ENCODE measurements around the gene GBE1. TPM values are rescaled to one million over a fixed set of nuclear protein-coding genes. Genes with fewer than 3 reads are reported as not detected.
A peak's percentile ranks its signal among the peaks of the same experiment; 100 is the strongest.
"Not testable (repeated sequence)": the region's sequence is repeated elsewhere in the genome, so short reads cannot be mapped to it uniquely, and the experiment has no call there.

Gene GBE1
- total RNA-seq, 2 experiments from 2014 or later = 18.0 to 21.4 TPM

DNA sequence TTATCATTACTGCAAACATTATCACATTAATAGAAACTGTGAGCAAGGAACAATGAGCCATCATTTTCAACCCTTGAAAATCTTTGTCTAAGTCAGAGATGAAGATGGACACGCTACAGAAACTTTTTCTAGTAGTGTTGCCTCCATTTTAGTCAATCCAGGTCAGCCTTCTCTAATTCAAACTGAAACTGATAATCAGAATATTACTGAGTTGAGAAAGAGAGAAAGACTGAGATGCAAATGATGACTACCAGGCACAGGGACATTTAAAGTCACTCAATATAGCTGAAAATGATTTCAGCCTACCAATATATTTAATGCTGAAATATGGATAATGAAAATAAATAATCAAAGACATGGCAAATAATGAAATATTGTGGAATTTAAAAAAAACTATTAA is 261.4 kb downstream of the GBE1 start:
- no peaks in the 10 kb centered on the region for H3K4me1 Mint-ChIP-seq
- no peaks in the 10 kb centered on the region for H3K27me3 Mint-ChIP-seq
- H3K4me3 Mint-ChIP-seq = no peak overlapping the region
- no peaks in the 10 kb centered on the region for H3K9me3 Mint-ChIP-seq (ENCODE audit: low read depth)
- ATAC-seq (no peak), DNase-seq (no peak)
- H3K27ac Mint-ChIP-seq = no peak overlapping the region
- CTCF ChIA-PET = no interaction called here
- H3K36me3 Mint-ChIP-seq = peaks cover 3% of the 10 kb centered on the region

- DNase-seq (no peak), ATAC-seq (no peak)
- Mint-ChIP-seq H3K4me3 (no peak overlapping the region), H3K27ac (no peak overlapping the region), H3K4me1 (no peaks in the 10 kb centered on the region), H3K36me3 (no peaks in the 10 kb centered on the region), H3K27me3 (no peaks in the 10 kb centered on the region), H3K9me3 (ENCODE audit: low read depth) (no peaks in the 10 kb centered on the region)
- CTCF ChIA-PET = no interaction called here
These were observed 263.7 kb downstream of the GBE1 start for GRCh38 chr3:81497572-81498251.

GRCh38 chr3:81496407-81497104 is 264.9 kb downstream of the GBE1 start:
- H3K4me1 Mint-ChIP-seq = no peaks in the 10 kb centered on the region
- H3K36me3 Mint-ChIP-seq = no peaks in the 10 kb centered on the region
- ATAC-seq (no peak), DNase-seq (no peak)
- CTCF ChIA-PET = no interaction called here
- no peak overlapping the region for H3K27ac Mint-ChIP-seq
- H3K9me3 Mint-ChIP-seq (ENCODE audit: low read depth) = no peaks in the 10 kb centered on the region
- no peak overlapping the region for H3K4me3 Mint-ChIP-seq
- no peaks in the 10 kb centered on the region for H3K27me3 Mint-ChIP-seq

DNA sequence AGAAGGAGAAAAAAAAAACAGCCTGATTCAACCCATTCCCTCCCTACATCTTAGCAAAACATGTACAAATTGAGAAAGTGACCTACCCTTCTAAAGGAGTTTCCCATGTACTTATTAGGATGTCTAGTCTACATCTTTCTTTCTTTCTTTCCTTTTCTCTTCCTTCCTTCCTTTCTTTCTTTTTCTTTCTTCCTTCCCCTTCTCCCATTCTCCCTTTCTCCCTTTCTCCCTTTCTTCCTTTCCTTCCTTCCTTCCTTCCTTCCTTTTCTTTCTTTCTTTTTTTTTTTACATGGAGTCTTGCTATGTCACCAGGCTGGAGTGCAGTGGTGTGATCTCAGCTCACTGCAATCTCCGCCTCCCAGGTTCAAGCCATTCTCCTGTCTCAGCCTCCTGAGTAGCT is 269.0 kb downstream of the GBE1 start:
- CTCF ChIA-PET = interaction anchor here (2.5 kb wide), 1 partner anchor 10 kb away, joined by 8 read pairs; no protein-coding TSS in a partner anchor

DNA sequence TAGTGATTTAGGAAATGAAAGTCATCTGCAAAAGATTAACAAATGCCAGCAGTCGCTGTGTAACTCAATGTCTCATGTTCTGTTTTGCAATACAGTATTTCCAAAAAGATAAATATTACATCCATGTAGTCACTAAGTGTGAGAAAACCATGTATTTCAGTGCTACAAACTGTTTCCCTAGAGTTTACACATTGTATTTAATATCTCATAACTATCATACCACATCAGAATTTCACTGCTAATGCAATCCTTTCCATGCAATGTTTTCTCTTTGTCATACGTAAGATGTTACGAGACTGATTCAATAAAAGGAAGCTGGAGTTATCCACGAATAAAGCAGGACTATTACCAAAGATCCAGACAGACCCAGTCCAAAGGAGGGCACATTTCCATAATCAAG is 269.4 kb downstream of the GBE1 start:
- Mint-ChIP-seq H3K9me3 (ENCODE audit: low read depth) (no peaks in the 10 kb centered on the region), H3K36me3 (no peaks in the 10 kb centered on the region), H3K4me3 (no peak overlapping the region), H3K27me3 (no peaks in the 10 kb centered on the region), H3K27ac (no peak overlapping the region), H3K4me1 (no peaks in the 10 kb centered on the region)
- DNase-seq (no peak), ATAC-seq (no peak)
- CTCF ChIA-PET = interaction anchor here (2.5 kb wide), 1 partner anchor 10 kb away, joined by 8 read pairs; no protein-coding TSS in a partner anchor

More for the DNA sequence above, 269.0 kb downstream of the GBE1 start:
- H3K4me1 Mint-ChIP-seq; H3K4me3 Mint-ChIP-seq; H3K36me3 Mint-ChIP-seq; DNase-seq; H3K27me3 Mint-ChIP-seq; H3K27ac Mint-ChIP-seq; H3K9me3 Mint-ChIP-seq (ENCODE audit: low read depth); ATAC-seq: not testable (repeated sequence)

DNA sequence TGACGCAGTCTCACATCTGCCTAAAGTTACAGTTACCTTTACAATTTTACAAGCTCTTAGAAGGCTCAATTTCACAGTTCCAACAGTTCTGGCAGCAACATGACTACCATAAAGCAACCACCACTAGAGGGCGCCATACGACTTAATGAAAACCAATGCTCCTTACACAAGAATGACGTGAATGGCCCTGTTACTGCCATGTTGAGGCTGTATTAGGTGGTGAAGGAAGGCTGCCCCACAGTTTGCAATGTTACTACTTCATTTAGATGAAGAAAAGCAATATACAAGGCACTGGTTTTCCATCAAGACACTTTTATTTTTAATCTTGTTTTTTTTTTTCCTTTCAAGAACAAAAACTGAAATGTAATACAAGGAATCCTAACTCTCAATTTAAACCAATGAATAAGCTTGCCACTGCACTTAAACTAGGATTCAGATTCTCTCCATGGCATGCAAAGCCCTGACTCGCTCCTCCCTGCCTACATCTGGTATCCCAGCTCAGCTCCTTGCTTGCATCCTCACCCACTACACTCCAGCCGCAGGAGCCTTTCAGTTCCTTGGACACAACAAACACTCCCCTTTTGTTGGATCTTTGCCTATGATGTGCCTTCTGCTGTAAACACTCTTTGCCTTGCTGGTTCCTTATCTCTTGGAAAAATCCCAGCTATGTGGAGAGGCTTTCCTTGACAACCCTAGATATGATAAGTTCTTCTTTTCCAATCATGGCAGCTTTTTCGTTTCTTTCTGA is 270.7 kb downstream of the GBE1 start:
- CTCF ChIA-PET = interaction anchor here (0.7 to 2.5 kb wide), 11 partner anchors 11 to 641 kb away, joined by 3 to 13 read pairs (median 3); no protein-coding TSS in a partner anchor
- Mint-ChIP-seq H3K27me3 (no peaks in the 10 kb centered on the region), H3K4me1 (no peaks in the 10 kb centered on the region), H3K9me3 (ENCODE audit: low read depth) (no peaks in the 10 kb centered on the region), H3K36me3 (no peaks in the 10 kb centered on the region), H3K27ac (no peak overlapping the region), H3K4me3 (no peak overlapping the region)
- DNase-seq = peak; percentile 84
- peak; percentile 86 for ATAC-seq

DNA sequence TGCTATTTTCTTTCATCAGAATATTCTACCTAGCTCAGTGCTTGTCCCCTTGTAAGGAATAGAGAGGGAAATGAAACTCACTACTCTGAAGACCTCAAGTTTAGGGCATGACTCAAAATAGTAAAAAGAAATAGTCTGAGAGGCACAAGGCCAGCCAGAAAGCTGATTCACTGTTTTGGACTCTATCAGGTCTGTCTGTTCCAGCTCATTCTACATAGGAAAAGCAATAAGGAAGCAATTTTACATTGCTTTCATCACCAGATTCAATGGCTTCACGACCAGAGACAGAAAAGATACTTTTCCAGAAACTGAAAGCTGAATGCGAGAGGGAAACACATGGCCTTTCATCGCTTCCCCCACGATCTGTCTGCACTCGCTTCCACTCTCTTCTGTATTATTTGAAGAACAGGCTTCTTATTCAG is 276.0 kb downstream of the GBE1 start:
- CTCF ChIA-PET = no interaction called here

GRCh38 chr3:81484520-81484919 is 276.9 kb downstream of the GBE1 start:
- Mint-ChIP-seq H3K27me3 (peaks cover 2% of the 10 kb centered on the region), H3K9me3 (ENCODE audit: low read depth) (no peaks in the 10 kb centered on the region), H3K27ac (no peak overlapping the region), H3K36me3 (no peaks in the 10 kb centered on the region), H3K4me3 (no peak overlapping the region), H3K4me1 (no peaks in the 10 kb centered on the region)
- no peak for DNase-seq
- ATAC-seq = no peak
- CTCF ChIA-PET = no interaction called here

More for the DNA sequence above, 276.0 kb downstream of the GBE1 start:
- no peak overlapping the region for H3K4me3 Mint-ChIP-seq
- no peak overlapping the region for H3K27ac Mint-ChIP-seq
- H3K4me1 Mint-ChIP-seq = no peaks in the 10 kb centered on the region
- DNase-seq = no peak
- H3K36me3 Mint-ChIP-seq = no peaks in the 10 kb centered on the region
- H3K27me3 Mint-ChIP-seq = peaks cover 2% of the 10 kb centered on the region
- ATAC-seq = no peak
- no peaks in the 10 kb centered on the region for H3K9me3 Mint-ChIP-seq (ENCODE audit: low read depth)

DNA sequence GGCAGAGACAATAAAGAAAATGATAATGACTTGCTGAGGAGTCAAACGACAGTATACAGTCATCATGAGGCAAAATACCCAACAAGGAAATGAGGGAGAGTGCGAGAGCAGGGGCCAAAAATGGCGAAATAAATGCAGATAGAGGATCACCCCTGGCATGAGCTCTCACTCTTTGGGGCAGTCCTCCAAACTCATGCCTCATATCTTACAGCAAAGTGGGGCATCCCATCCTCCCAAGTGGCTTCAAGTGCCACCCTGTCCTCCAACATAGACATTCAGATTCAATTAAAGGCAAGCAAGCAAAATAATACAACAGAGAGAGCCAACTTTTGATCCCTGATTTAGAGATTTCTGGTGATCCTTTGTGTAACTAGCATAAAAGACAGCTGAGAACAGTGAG is 278.4 kb downstream of the GBE1 start:
- no peak overlapping the region for H3K4me3 Mint-ChIP-seq
- H3K27me3 Mint-ChIP-seq = peaks cover 2% of the 10 kb centered on the region
- H3K36me3 Mint-ChIP-seq = no peaks in the 10 kb centered on the region
- CTCF ChIA-PET = no interaction called here
- no peaks in the 10 kb centered on the region for H3K4me1 Mint-ChIP-seq
- no peak overlapping the region for H3K27ac Mint-ChIP-seq
- H3K9me3 Mint-ChIP-seq (ENCODE audit: low read depth) = no peaks in the 10 kb centered on the region
- DNase-seq = no peak
- ATAC-seq = no peak

DNA sequence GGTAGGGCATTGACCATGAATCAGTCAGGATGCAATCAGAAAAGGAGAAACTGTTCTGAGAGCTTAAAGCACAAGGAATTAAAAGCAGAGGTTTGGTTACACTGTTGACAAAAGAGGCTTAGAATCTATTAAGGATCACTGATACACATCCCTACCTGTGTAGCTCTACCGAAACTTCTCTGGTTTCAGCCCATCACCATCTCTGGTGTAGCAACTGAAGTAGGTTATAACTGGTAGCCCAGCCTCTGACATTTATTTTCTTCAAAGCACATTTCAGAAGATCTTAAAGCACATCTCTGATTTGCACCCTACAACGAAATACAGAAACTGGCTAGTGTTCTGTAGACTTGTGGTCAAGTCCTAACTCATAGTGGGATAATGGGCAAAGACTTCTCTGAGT is 283.7 kb downstream of the GBE1 start:
- Mint-ChIP-seq H3K4me3 (no peak overlapping the region), H3K27me3 (no peaks in the 10 kb centered on the region), H3K27ac (no peak overlapping the region), H3K36me3 (no peaks in the 10 kb centered on the region), H3K9me3 (ENCODE audit: low read depth) (no peaks in the 10 kb centered on the region), H3K4me1 (no peaks in the 10 kb centered on the region)
- DNase-seq = no peak
- CTCF ChIA-PET = interaction anchor here (2.2 kb wide), 1 partner anchor 13 kb away, joined by 13 read pairs; no protein-coding TSS in a partner anchor
- no peak for ATAC-seq

- no peaks in the 10 kb centered on the region for H3K4me1 Mint-ChIP-seq
- CTCF ChIA-PET = no interaction called here
- H3K27me3 Mint-ChIP-seq = no peaks in the 10 kb centered on the region
- no peaks in the 10 kb centered on the region for H3K9me3 Mint-ChIP-seq (ENCODE audit: low read depth)
- no peak for ATAC-seq
- no peak overlapping the region for H3K4me3 Mint-ChIP-seq
- no peak overlapping the region for H3K27ac Mint-ChIP-seq
- DNase-seq = no peak
- H3K36me3 Mint-ChIP-seq = no peaks in the 10 kb centered on the region
These were observed 284.8 kb downstream of the GBE1 start for GRCh38 chr3:81476692-81477091.

- Mint-ChIP-seq H3K27ac (no peak overlapping the region), H3K36me3 (no peaks in the 10 kb centered on the region), H3K4me1 (no peaks in the 10 kb centered on the region), H3K9me3 (ENCODE audit: low read depth) (no peaks in the 10 kb centered on the region), H3K27me3 (no peaks in the 10 kb centered on the region), H3K4me3 (no peak overlapping the region)
- DNase-seq (no peak), ATAC-seq (no peak)
- CTCF ChIA-PET = no interaction called here
These were observed 288.7 kb downstream of the GBE1 start for GRCh38 chr3:81472600-81473362.

Data from activated CD8-positive, alpha-beta memory T cell treated with anti-CD3 and anti-CD28 coated beads, Interleukin-2, amount 10 ng/mL, durations not matched to agents 7 days and 5 days (primary cell).